Renal pelvis (tissue), 4 donors: ENCODE results near the gene CBLB. TPM values are rescaled to one million over a fixed set of nuclear protein-coding genes. Genes with fewer than 3 reads are reported as not detected.

Source experiments
- DNase-seq: peaks from one replicate; pipeline ENCODE4 v3.0.0-alpha.2; 2013
- polyA plus RNA-seq, 3 donors: library from polyadenylated mRNA; unstranded; fragments of 120-200 nt; gene quantifications; one replicate each; pipeline ENCODE4 v1.2.1, GENCODE V29; 2013; ENCODE audit not compliant: insufficient read length in 3 of 3

The CBLB gene
- polyA plus RNA-seq, 3 donors = 41.9 to 66.0 (median 54.6) TPM

- no peak for DNase-seq
These were observed 20.0 kb downstream of the CBLB start for GRCh38 chr3:105848821-105849220.

- DNase-seq = no peak
These were observed 20.9 kb downstream of the CBLB start for GRCh38 chr3:105847865-105848264.

GRCh38 chr3:105847452-105847851 lies 21.4 kb downstream of the CBLB start:
- no peak for DNase-seq

- DNase-seq = no peak
These were observed 22.0 kb downstream of the CBLB start for GRCh38 chr3:105846809-105847208.

GRCh38 chr3:105845488-105845887 lies 23.3 kb downstream of the CBLB start:
- DNase-seq = no peak

GRCh38 chr3:105844704-105845103 lies 24.1 kb downstream of the CBLB start:
- no peak for DNase-seq

- no peak for DNase-seq
These were observed 24.8 kb downstream of the CBLB start for GRCh38 chr3:105843994-105844393.

- no peak for DNase-seq
These were observed 25.9 kb downstream of the CBLB start for GRCh38 chr3:105842943-105843342.

- DNase-seq = no peak
These were observed 26.4 kb downstream of the CBLB start for GRCh38 chr3:105842449-105842848.

GRCh38 chr3:105837947-105838346 lies 30.9 kb downstream of the CBLB start:
- DNase-seq = no peak

GRCh38 chr3:105837143-105837740 lies 31.6 kb downstream of the CBLB start:
- DNase-seq = no peak

GRCh38 chr3:105836533-105836932 lies 32.3 kb downstream of the CBLB start:
- no peak for DNase-seq

- DNase-seq = no peak
These were observed 33.2 kb downstream of the CBLB start for GRCh38 chr3:105835606-105836005.

GRCh38 chr3:105834768-105835167 lies 34.0 kb downstream of the CBLB start:
- no peak for DNase-seq

GRCh38 chr3:105832644-105833043 lies 36.2 kb downstream of the CBLB start:
- no peak for DNase-seq

GRCh38 chr3:105830836-105831235 lies 38.0 kb downstream of the CBLB start:
- no peak for DNase-seq

- no peak for DNase-seq
These were observed 38.8 kb downstream of the CBLB start for GRCh38 chr3:105829871-105830622.

GRCh38 chr3:105829229-105829628 lies 39.6 kb downstream of the CBLB start:
- no peak for DNase-seq

GRCh38 chr3:105828703-105829102 lies 40.1 kb downstream of the CBLB start:
- no peak for DNase-seq

GRCh38 chr3:105827959-105828358 lies 40.9 kb downstream of the CBLB start:
- DNase-seq = no peak

GRCh38 chr3:105826778-105827634 lies 41.8 kb downstream of the CBLB start:
- DNase-seq = no peak

- DNase-seq = no peak
These were observed 44.7 kb downstream of the CBLB start for GRCh38 chr3:105824129-105824528.
